Cardiac muscle cell (in vitro differentiated cells and primary cell): ENCODE data around the gene ASL. TPM values are rescaled to one million over a fixed set of nuclear protein-coding genes. Genes with fewer than 3 reads are reported as not detected.

ENCODE experiments used
- DNase-seq, 2 donors: peaks; one replicate each; pipeline versions ENCODE4 v3.0.0 to v3.0.0-alpha.2; 2010 to 2017; ENCODE audit warnings: low read depth in 1 of 2, low spot score in 1 of 2
- H3K27ac ChIP-seq: fragments of 200-600 bp; sonication (generic); 2 replicates; pipeline ENCODE4 v1.5.1; 2016
- H3K27me3 ChIP-seq: fragments of 200-600 bp; sonication (generic); 2 replicates; pipeline ENCODE4 v1.6.0; 2016; ENCODE audit warnings: control low read depth
- H3K36me3 ChIP-seq: fragments of 200-600 bp; sonication (generic); 2 replicates; pipeline ENCODE4 v1.5.1; 2016; ENCODE audit warnings: control low read depth
- H3K4me1 ChIP-seq: fragments of 200-600 bp; sonication (generic); 2 replicates; pipeline ENCODE4 v1.8.1; 2017; ENCODE audit warnings: low read depth, mild to moderate bottlenecking, mixed run types
- H3K4me3 ChIP-seq: fragments of 200-600 bp; sonication (generic); 2 replicates; pipeline ENCODE4 v1.5.1; 2016; ENCODE audit warnings: mild to moderate bottlenecking
- H3K9me3 ChIP-seq: fragments of 200-600 bp; sonication (generic); 2 replicates; pipeline ENCODE4 v1.5.1; 2017; ENCODE audit warnings: low read depth, mild to moderate bottlenecking, control low read depth
- CTCF ChIP-seq: IDR thresholded peaks from 2 replicates; pipeline ENCODE4 v1.5.1; 2012; ENCODE audit warnings: low read depth, mild to moderate bottlenecking, low read length
- polyA plus RNA-seq: library from polyadenylated mRNA; unstranded; fragments of >200 nt; fragmentation: Nextera tagmentation; extraction: Ambion mirVana; gene quantifications from 2 replicates; pipeline ENCODE4 v1.2.1, GENCODE V29; 2016
- total RNA-seq: library from RNA; depleted of rRNA; stranded (reverse); fragments of >200 nt; gene quantifications from 2 replicates; pipeline ENCODE4 v1.2.3, GENCODE V29; 2016

ASL gene
- total and polyA plus RNA-seq, 2 experiments from 2014 or later = 17.9 to 18.1 TPM

GRCh38 chr7:66050990-66051448 lies 24.6 kb upstream of the ASL start:
- H3K4me1 ChIP-seq = peaks cover 5% of the 10 kb centered on the region
- peak; percentile 50 to 98 for DNase-seq
- H3K27ac ChIP-seq = peak overlapping the region; percentile 10

GRCh38 chr7:66052447-66052846 lies 23.2 kb upstream of the ASL start:
- Histone ChIP-seq H3K27me3 (no peaks in the 10 kb centered on the region), H3K36me3 (no peaks in the 10 kb centered on the region), H3K9me3 (no peaks in the 10 kb centered on the region), H3K4me3 (no peak overlapping the region), H3K4me1 (peaks cover 5% of the 10 kb centered on the region), H3K27ac (no peak overlapping the region)
- DNase-seq = no peak
- no peak for TF ChIP-seq CTCF

More at GRCh38 chr7:66050990-66051448, 24.6 kb upstream of the ASL start:
- TF ChIP-seq CTCF = no peak
- Histone ChIP-seq H3K9me3 (no peaks in the 10 kb centered on the region), H3K27me3 (no peaks in the 10 kb centered on the region), H3K4me3 (no peak overlapping the region), H3K36me3 (no peaks in the 10 kb centered on the region)

GRCh38 chr7:66054063-66054462 lies 21.6 kb upstream of the ASL start:
- DNase-seq = no peak
- no peaks in the 10 kb centered on the region for H3K36me3 ChIP-seq
- H3K27ac ChIP-seq = no peak overlapping the region
- no peaks in the 10 kb centered on the region for H3K27me3 ChIP-seq
- no peaks in the 10 kb centered on the region for H3K9me3 ChIP-seq
- TF ChIP-seq CTCF = no peak
- peaks cover 5% of the 10 kb centered on the region for H3K4me1 ChIP-seq
- H3K4me3 ChIP-seq = no peak overlapping the region

GRCh38 chr7:66055321-66055956 lies 20.2 kb upstream of the ASL start:
- no peak overlapping the region for H3K27ac ChIP-seq
- H3K4me1 ChIP-seq = peaks cover 5% of the 10 kb centered on the region
- no peaks in the 10 kb centered on the region for H3K36me3 ChIP-seq
- no peak overlapping the region for H3K4me3 ChIP-seq
- no peaks in the 10 kb centered on the region for H3K27me3 ChIP-seq
- peak in 1 of 2 donors; percentile 68 for DNase-seq
- TF ChIP-seq CTCF = no peak
- no peaks in the 10 kb centered on the region for H3K9me3 ChIP-seq

- no peaks in the 10 kb centered on the region for H3K4me1 ChIP-seq
- H3K27me3 ChIP-seq = no peaks in the 10 kb centered on the region
- no peak overlapping the region for H3K27ac ChIP-seq
- H3K9me3 ChIP-seq = no peaks in the 10 kb centered on the region
- no peak for TF ChIP-seq CTCF
- H3K4me3 ChIP-seq = no peak overlapping the region
- DNase-seq = no peak
- no peaks in the 10 kb centered on the region for H3K36me3 ChIP-seq
Observed at GRCh38 chr7:66060796-66061195, 14.8 kb upstream of the ASL start.
